HepG2 (cell line): ENCODE data around the gene MUL1. TPM values are rescaled to one million over a fixed set of nuclear protein-coding genes. Genes with fewer than 3 reads are reported as not detected.

Experiments
- AHR ChIP-seq: IDR thresholded peaks from 2 replicates; pipeline ENCODE4 v1.6.1; 2018; ENCODE audit warnings: missing genetic modification reagents, missing compliant biosample characterization
- ASH2L ChIP-seq: fragments of 300-600, 200-600 bp; sonication (generic); IDR thresholded peaks from 2 replicates; pipeline ENCODE4 v1.7.0; 2017; ENCODE audit warnings: low read depth, mild to moderate bottlenecking, moderate library complexity, mixed read lengths, low read length; ENCODE audit not compliant: insufficient read length
- FUBP1 ChIP-seq: sonication (generic); formaldehyde crosslinking; IDR thresholded peaks from 2 replicates; pipeline ENCODE4 v1.5.1; 2020; ENCODE audit warnings: missing genetic modification reagents, mild to moderate bottlenecking, borderline replicate concordance
- SMARCC2 ChIP-seq: fragments of 450-650 bp; IDR thresholded peaks from 2 replicates; pipeline ENCODE4 v1.6.1; 2017; ENCODE audit warnings: antibody characterized with exemption, mild to moderate bottlenecking
- WIZ ChIP-seq: sonication (generic); formaldehyde crosslinking; IDR thresholded peaks from 2 replicates; pipeline ENCODE4 v1.5.1; 2020; ENCODE audit warnings: mild to moderate bottlenecking, missing genetic modification reagents
- ZBTB4 ChIP-seq: sonication (generic); formaldehyde crosslinking; IDR thresholded peaks from 2 replicates; pipeline ENCODE4 v1.4.0; 2020; ENCODE audit warnings: missing genetic modification reagents, mild to moderate bottlenecking, borderline replicate concordance
- ZFP82 ChIP-seq: sonication (generic); formaldehyde crosslinking; IDR thresholded peaks from 2 replicates; pipeline ENCODE4 v1.5.1; 2020; ENCODE audit warnings: mild to moderate bottlenecking, missing genetic modification reagents, borderline replicate concordance
- ZNF550 ChIP-seq: sonication (generic); formaldehyde crosslinking; IDR thresholded peaks from 2 replicates; pipeline ENCODE4 v1.4.0; 2020; ENCODE audit warnings: mild to moderate bottlenecking, missing genetic modification reagents, borderline replicate concordance
- ZNF792 ChIP-seq: IDR thresholded peaks from 2 replicates; pipeline ENCODE4 v1.6.1; 2016
- polyA plus RNA-seq, 8 experiments: library from polyadenylated mRNA; depleted of rRNA in 3 of 8; stranded (reverse) in 7 of 8; unstranded in 1 of 8; fragments of >200 nt; fragmentation: Illumina TruSeq in 4 of 8; extraction: Trizol in 4 of 8; gene quantifications; 2 replicates each; pipeline versions ENCODE4 v1.2.1 to v1.2.3, GENCODE V29; 2011 to 2016; ENCODE audit warnings: low read depth in 4 of 8, missing spikeins in 1 of 8, mixed read lengths in 1 of 8; ENCODE audit not compliant: insufficient read depth in 1 of 8
- total RNA-seq, 5 experiments: library from RNA; depleted of rRNA; stranded (reverse); fragments of >200 nt; fragmentation: Illumina TruSeq; extraction: Trizol; gene quantifications; 2 replicates each; pipeline ENCODE4 v1.2.3, GENCODE V29; 2016; ENCODE audit warnings: low read depth in 1 of 5
- TF ChIP-seq, protein P1 (sequence below): IDR thresholded peaks from 2 replicates; pipeline ENCODE4 v1.6.1; 2016; ENCODE audit warnings: low read depth, missing genetic modification reagents, missing compliant biosample characterization
- TF ChIP-seq, protein P2 (sequence below): sonication (generic); formaldehyde crosslinking; IDR thresholded peaks from 2 replicates; pipeline ENCODE4 v1.4.0; 2020; ENCODE audit warnings: mild to moderate bottlenecking, missing genetic modification reagents

MUL1 gene
- total and polyA plus RNA-seq, 2 of the 13 experiments (the other 11 are each of a cell fraction or from before 2014, with no cell fraction given), result 21.5 to 26.5 TPM

DNA sequence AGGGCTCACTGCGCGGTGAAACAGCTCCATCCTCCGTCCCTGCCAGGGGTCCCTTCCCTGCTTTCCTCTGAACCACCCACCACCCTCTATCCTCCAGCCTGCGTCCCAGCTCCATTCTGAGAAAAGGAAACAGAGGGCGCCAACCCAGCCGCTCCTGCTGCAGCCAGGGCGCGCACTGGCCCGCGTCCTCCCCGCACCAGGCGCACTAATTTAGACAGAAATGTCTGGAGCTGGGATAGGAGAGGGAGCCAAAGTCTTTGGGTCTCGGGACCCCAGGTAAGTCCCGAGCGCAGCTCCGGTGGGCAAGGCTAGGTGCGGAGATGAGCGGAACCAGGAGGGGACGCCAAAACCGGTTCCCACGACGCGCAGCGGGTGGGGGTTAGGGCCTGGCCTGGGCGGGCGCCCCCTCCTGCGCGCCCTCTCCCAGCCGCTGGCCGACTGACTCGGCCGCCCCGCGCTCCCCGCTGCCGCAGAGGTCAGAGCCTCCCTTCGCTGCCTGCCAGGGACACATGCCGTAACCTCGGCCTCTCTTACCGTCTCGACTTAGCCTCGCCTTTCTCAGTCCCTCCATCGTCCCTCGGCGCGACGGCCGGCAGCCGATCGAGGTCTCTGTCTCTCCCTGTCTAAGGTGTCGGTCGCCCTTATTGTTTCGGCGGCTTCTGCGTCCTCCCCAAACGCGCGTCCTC lies 24.0 kb downstream of the MUL1 start (continued):
- TF ChIP-seq ZBTB4 (CRISPR knock-in tag) (no peak), ASH2L (peak; percentile 70), ZFP82 (no peak), AHR (CRISPR knock-in tag) (0 out of 2 replicates have a peak, but pooled peaks have one; percentile 23), SMARCC2 (no peak), WIZ (CRISPR knock-in tag) (0 out of 2 replicates have a peak, but pooled peaks have one; percentile 77), ZNF792 (CRISPR knock-in tag) (no peak), ZNF550 (no peak), FUBP1 (CRISPR knock-in tag) (no peak)
- TF ChIP-seq, protein P1, sequence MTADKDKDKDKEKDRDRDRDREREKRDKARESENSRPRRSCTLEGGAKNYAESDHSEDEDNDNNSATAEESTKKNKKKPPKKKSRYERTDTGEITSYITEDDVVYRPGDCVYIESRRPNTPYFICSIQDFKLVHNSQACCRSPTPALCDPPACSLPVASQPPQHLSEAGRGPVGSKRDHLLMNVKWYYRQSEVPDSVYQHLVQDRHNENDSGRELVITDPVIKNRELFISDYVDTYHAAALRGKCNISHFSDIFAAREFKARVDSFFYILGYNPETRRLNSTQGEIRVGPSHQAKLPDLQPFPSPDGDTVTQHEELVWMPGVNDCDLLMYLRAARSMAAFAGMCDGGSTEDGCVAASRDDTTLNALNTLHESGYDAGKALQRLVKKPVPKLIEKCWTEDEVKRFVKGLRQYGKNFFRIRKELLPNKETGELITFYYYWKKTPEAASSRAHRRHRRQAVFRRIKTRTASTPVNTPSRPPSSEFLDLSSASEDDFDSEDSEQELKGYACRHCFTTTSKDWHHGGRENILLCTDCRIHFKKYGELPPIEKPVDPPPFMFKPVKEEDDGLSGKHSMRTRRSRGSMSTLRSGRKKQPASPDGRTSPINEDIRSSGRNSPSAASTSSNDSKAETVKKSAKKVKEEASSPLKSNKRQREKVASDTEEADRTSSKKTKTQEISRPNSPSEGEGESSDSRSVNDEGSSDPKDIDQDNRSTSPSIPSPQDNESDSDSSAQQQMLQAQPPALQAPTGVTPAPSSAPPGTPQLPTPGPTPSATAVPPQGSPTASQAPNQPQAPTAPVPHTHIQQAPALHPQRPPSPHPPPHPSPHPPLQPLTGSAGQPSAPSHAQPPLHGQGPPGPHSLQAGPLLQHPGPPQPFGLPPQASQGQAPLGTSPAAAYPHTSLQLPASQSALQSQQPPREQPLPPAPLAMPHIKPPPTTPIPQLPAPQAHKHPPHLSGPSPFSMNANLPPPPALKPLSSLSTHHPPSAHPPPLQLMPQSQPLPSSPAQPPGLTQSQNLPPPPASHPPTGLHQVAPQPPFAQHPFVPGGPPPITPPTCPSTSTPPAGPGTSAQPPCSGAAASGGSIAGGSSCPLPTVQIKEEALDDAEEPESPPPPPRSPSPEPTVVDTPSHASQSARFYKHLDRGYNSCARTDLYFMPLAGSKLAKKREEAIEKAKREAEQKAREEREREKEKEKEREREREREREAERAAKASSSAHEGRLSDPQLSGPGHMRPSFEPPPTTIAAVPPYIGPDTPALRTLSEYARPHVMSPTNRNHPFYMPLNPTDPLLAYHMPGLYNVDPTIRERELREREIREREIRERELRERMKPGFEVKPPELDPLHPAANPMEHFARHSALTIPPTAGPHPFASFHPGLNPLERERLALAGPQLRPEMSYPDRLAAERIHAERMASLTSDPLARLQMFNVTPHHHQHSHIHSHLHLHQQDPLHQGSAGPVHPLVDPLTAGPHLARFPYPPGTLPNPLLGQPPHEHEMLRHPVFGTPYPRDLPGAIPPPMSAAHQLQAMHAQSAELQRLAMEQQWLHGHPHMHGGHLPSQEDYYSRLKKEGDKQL (CRISPR knock-in tag), result no peak
- TF ChIP-seq, protein P2, sequence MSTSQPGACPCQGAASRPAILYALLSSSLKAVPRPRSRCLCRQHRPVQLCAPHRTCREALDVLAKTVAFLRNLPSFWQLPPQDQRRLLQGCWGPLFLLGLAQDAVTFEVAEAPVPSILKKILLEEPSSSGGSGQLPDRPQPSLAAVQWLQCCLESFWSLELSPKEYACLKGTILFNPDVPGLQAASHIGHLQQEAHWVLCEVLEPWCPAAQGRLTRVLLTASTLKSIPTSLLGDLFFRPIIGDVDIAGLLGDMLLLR (CRISPR knock-in tag), result no peak
